ENCODE measurements around the gene PSMB10. TPM values are rescaled to one million over a fixed set of nuclear protein-coding genes. Genes with fewer than 3 reads are reported as not detected.

The PSMB10 gene
- total RNA-seq, 1 donor from 2014 or later, result 17.2 TPM

DNA sequence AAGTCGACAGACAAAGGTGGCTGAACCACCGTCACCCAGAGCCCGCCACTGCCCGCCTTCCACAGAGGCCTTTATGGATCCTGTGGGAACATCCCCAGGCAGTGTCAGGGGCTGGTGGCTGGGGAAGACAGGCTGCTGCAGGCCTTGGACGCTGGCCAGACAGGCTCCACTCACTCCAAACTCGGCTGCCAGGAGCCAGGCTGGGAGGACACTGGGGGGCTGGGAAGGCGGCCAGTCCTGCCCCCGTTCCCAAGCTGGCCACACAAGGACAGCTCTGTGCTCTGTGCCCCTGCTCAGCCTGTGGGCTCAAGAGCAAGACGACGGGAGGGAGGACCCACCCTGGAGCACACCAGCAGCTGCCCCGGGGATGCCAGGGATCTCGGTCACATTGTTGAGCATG is 14.8 kb upstream of the PSMB10 start:
- TF ChIP-seq, protein P1, sequence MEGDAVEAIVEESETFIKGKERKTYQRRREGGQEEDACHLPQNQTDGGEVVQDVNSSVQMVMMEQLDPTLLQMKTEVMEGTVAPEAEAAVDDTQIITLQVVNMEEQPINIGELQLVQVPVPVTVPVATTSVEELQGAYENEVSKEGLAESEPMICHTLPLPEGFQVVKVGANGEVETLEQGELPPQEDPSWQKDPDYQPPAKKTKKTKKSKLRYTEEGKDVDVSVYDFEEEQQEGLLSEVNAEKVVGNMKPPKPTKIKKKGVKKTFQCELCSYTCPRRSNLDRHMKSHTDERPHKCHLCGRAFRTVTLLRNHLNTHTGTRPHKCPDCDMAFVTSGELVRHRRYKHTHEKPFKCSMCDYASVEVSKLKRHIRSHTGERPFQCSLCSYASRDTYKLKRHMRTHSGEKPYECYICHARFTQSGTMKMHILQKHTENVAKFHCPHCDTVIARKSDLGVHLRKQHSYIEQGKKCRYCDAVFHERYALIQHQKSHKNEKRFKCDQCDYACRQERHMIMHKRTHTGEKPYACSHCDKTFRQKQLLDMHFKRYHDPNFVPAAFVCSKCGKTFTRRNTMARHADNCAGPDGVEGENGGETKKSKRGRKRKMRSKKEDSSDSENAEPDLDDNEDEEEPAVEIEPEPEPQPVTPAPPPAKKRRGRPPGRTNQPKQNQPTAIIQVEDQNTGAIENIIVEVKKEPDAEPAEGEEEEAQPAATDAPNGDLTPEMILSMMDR (IDR thresholded peaks at IDR 0.05; ENCODE audit: unreplicated experiment), result no peak
- H3K27me3 Mint-ChIP-seq (ENCODE audit: low read depth), result no peaks in the 10 kb centered on the region
- H3K27ac Mint-ChIP-seq, result no peak overlapping the region
- no peaks in the 10 kb centered on the region for H3K9me3 Mint-ChIP-seq
- peaks cover 20% of the 10 kb centered on the region for H3K36me3 Mint-ChIP-seq
- DNase-seq (ENCODE audit: low spot score in 2 of 2, unreplicated experiment in 2 of 2), result no peak
- no peak overlapping the region for H3K4me3 Mint-ChIP-seq
- H3K4me1 Mint-ChIP-seq, result no peaks in the 10 kb centered on the region

DNA sequence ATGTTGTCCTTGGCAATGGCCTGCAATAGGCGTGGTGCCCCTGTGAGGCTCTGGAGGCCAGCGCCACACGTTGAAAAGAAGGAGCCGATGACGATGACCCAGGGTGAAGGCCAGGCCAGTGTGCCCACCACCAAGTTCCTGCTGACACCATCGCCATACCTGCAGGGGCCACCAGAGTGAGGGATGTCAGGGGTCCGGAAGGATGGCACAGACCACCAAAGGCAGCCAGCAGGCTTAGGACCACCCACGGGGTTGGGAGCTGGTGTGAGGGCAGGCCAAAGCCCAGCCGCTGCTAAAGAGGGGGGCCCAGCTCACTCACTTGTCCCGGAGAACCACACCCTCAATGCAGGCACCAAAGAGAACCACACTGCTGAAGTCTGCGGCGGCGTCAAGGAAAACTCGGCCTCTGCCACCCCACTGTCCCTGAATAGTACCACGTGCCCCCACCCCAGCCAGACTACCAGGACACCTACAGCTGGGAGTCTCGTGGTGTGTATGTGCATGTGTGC is 13.7 kb upstream of the PSMB10 start:
- Mint-ChIP-seq H3K27ac (no peak overlapping the region), H3K27me3 (ENCODE audit: low read depth) (no peaks in the 10 kb centered on the region), H3K4me3 (no peak overlapping the region), H3K36me3 (peaks cover 24% of the 10 kb centered on the region), H3K4me1 (no peaks in the 10 kb centered on the region), H3K9me3 (no peaks in the 10 kb centered on the region)
- TF ChIP-seq, protein P1 (IDR thresholded peaks at IDR 0.05; ENCODE audit: unreplicated experiment), result no peak
- DNase-seq (ENCODE audit: low spot score in 2 of 2, unreplicated experiment in 2 of 2), result no peak

DNA sequence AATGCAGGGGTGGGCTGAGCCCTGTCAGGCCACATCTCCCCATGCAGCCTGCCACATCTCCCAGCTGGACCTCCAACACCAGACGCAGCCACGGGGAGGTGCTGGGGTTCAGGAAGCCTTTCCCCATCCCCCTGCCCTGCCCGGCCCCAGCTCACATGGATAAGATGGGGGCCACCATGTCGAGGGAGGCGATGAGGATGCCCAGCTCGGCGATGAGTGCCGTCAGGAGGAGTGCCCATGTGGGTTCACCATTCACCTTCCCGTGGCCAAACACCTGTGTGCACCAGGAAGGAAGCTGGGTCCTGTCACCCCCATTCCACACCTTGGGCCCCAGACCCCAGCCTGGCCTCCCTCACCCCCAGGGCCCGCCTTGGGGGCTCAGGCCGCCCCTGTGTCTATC is 13.0 kb upstream of the PSMB10 start:
- TF ChIP-seq, protein P1 (IDR thresholded peaks at IDR 0.05; ENCODE audit: unreplicated experiment), result no peak
- H3K27ac Mint-ChIP-seq, result no peak overlapping the region
- no peaks in the 10 kb centered on the region for H3K27me3 Mint-ChIP-seq (ENCODE audit: low read depth)
- no peak for DNase-seq (ENCODE audit: low spot score in 2 of 2, unreplicated experiment in 2 of 2)
- peaks cover 19% of the 10 kb centered on the region for H3K36me3 Mint-ChIP-seq
- no peaks in the 10 kb centered on the region for H3K9me3 Mint-ChIP-seq
- H3K4me1 Mint-ChIP-seq, result no peaks in the 10 kb centered on the region
- no peak overlapping the region for H3K4me3 Mint-ChIP-seq

DNA sequence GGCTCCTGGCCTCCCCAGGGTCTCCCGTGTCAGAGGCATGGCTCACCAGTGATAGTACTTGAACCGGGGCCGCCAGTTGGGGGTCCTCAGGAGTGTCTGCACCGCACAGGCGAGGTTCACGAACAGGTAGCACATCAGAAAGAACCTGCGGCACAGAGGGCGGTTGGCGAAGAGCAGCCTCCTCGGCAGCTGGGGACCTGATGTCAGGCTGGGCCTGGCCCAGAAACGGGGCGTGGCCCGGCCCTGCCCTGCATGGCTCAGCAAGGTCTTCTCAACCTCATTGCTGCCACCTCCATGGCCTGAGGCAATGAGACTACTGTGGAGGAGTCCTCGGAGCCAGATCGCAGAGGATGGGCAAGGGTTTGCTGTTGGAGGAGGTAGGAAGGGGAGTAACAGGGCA is 11.4 kb upstream of the PSMB10 start:
- Mint-ChIP-seq H3K36me3 (peaks cover 14% of the 10 kb centered on the region), H3K27ac (no peak overlapping the region), H3K9me3 (no peaks in the 10 kb centered on the region), H3K4me3 (no peak overlapping the region), H3K27me3 (ENCODE audit: low read depth) (no peaks in the 10 kb centered on the region), H3K4me1 (no peaks in the 10 kb centered on the region)
- TF ChIP-seq, protein P1 (IDR thresholded peaks at IDR 0.05; ENCODE audit: unreplicated experiment), result no peak
- no peak for DNase-seq (ENCODE audit: low spot score in 2 of 2, unreplicated experiment in 2 of 2)

DNA sequence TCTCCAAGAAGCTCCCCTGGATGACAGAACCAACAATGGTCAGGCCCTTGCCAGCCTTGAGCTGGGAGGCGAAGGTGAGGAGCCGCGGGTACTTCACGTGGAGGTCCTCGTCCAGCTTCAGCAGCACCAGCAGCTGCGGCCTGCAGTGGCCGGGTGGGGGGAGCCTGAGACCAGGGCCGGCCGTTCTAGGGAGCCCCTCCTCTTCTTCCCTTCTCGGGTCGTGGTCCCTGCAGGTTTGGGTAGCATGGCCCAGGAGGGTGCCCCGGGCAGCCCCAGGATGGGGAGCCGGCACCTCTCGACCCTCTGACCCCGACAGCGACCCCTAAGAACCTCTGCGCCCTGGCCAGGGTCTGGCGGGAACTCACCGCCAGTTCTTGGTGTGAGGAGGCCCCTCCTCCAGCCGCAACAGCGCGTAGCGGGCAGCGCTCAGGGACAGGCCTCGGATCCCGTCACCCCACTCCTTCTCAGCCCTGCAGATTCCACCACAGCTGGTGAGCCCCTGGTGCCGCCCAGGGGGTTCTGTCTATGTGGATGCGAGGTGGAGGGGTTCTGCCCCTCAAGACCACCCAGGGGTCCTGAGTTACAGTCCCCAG is 10.4 kb upstream of the PSMB10 start:
- Mint-ChIP-seq H3K4me1 (no peaks in the 10 kb centered on the region), H3K27me3 (ENCODE audit: low read depth) (no peaks in the 10 kb centered on the region), H3K4me3 (no peak overlapping the region), H3K36me3 (peaks cover 14% of the 10 kb centered on the region), H3K9me3 (no peaks in the 10 kb centered on the region), H3K27ac (no peak overlapping the region)
- DNase-seq (ENCODE audit: low spot score in 2 of 2, unreplicated experiment in 2 of 2), result no peak
- TF ChIP-seq, protein P1 (IDR thresholded peaks at IDR 0.05; ENCODE audit: unreplicated experiment), result no peak

Measured in mesothelial cell of epicardium (in vitro differentiated cells).